ENCODE results near the gene SIRPA.

The SIRPA gene

GRCh38 chr20:1885940-1886693 lies 9.1 kb upstream of the SIRPA start:
- Histone ChIP-seq H3K4me3 (ENCODE audit: insufficient read depth, low read depth, low read length) (no peak overlapping the region), H3K9me3 (ENCODE audit: control insufficient read depth, low read length) (no peaks in the 10 kb centered on the region), H3K4me1 (ENCODE audit: control insufficient read depth, insufficient read depth, low read length) (peaks cover 5% of the 10 kb centered on the region), H3K36me3 (ENCODE audit: control insufficient read depth, insufficient read depth, low read length) (no peaks in the 10 kb centered on the region), H3K27ac (ENCODE audit: insufficient read depth, low read depth, low read length, poor library complexity, severe bottlenecking) (no peak overlapping the region), H3K27me3 (ENCODE audit: control insufficient read depth, insufficient read depth, low read length, poor library complexity, severe bottlenecking) (no peaks in the 10 kb centered on the region)
- 84 to 85% methylated on average over 9 of the region's 9 CpGs for WGBS, 2 experiments

GRCh38 chr20:1887321-1887720 lies 7.9 kb upstream of the SIRPA start:
- H3K27ac ChIP-seq (ENCODE audit: insufficient read depth, low read depth, low read length, poor library complexity, severe bottlenecking): no peak overlapping the region
- 92% methylated on average over 5 of the region's 5 CpGs for WGBS, 2 experiments
- H3K4me1 ChIP-seq (ENCODE audit: control insufficient read depth, insufficient read depth, low read length): peaks cover 5% of the 10 kb centered on the region
- H3K4me3 ChIP-seq (ENCODE audit: insufficient read depth, low read depth, low read length): no peak overlapping the region
- H3K36me3 ChIP-seq (ENCODE audit: control insufficient read depth, insufficient read depth, low read length): no peaks in the 10 kb centered on the region
- peaks cover 2% of the 10 kb centered on the region for H3K27me3 ChIP-seq (ENCODE audit: control insufficient read depth, insufficient read depth, low read length, poor library complexity, severe bottlenecking)
- no peaks in the 10 kb centered on the region for H3K9me3 ChIP-seq (ENCODE audit: control insufficient read depth, low read length)

- 67 to 68% methylated on average over 2 of the region's 2 CpGs for WGBS, 2 experiments
- Histone ChIP-seq H3K27me3 (ENCODE audit: control insufficient read depth, insufficient read depth, low read length, poor library complexity, severe bottlenecking) (peaks cover 6% of the 10 kb centered on the region), H3K4me1 (ENCODE audit: control insufficient read depth, insufficient read depth, low read length) (peaks cover 5% of the 10 kb centered on the region), H3K4me3 (ENCODE audit: insufficient read depth, low read depth, low read length) (no peak overlapping the region), H3K9me3 (ENCODE audit: control insufficient read depth, low read length) (no peaks in the 10 kb centered on the region), H3K36me3 (ENCODE audit: control insufficient read depth, insufficient read depth, low read length) (no peaks in the 10 kb centered on the region), H3K27ac (ENCODE audit: insufficient read depth, low read depth, low read length, poor library complexity, severe bottlenecking) (no peak overlapping the region)
Observed at GRCh38 chr20:1887756-1888155, 7.5 kb upstream of the SIRPA start.

GRCh38 chr20:1888796-1889463 lies 6.3 kb upstream of the SIRPA start:
- H3K27me3 ChIP-seq (ENCODE audit: control insufficient read depth, insufficient read depth, low read length, poor library complexity, severe bottlenecking): peaks cover 18% of the 10 kb centered on the region
- H3K36me3 ChIP-seq (ENCODE audit: control insufficient read depth, insufficient read depth, low read length): no peaks in the 10 kb centered on the region
- peaks cover 5% of the 10 kb centered on the region for H3K4me1 ChIP-seq (ENCODE audit: control insufficient read depth, insufficient read depth, low read length)
- no peak overlapping the region for H3K27ac ChIP-seq (ENCODE audit: insufficient read depth, low read depth, low read length, poor library complexity, severe bottlenecking)
- WGBS, 2 experiments: 65 to 69% methylated on average over 7 of the region's 7 CpGs
- no peak overlapping the region for H3K4me3 ChIP-seq (ENCODE audit: insufficient read depth, low read depth, low read length)
- H3K9me3 ChIP-seq (ENCODE audit: control insufficient read depth, low read length): no peaks in the 10 kb centered on the region

- peaks cover 5% of the 10 kb centered on the region for H3K4me1 ChIP-seq (ENCODE audit: control insufficient read depth, insufficient read depth, low read length)
Observed at GRCh38 chr20:1890469-1891262, 4.5 kb upstream of the SIRPA start.

GRCh38 chr20:1891263-1892118 lies 3.7 kb upstream of the SIRPA start:
- H3K27ac ChIP-seq (ENCODE audit: insufficient read depth, low read depth, low read length, poor library complexity, severe bottlenecking): no peak overlapping the region
- 80 to 83% methylated on average over 17 of the region's 17 CpGs for WGBS, 2 experiments
- H3K27me3 ChIP-seq (ENCODE audit: control insufficient read depth, insufficient read depth, low read length, poor library complexity, severe bottlenecking): peaks cover 30% of the 10 kb centered on the region
- H3K36me3 ChIP-seq (ENCODE audit: control insufficient read depth, insufficient read depth, low read length): no peaks in the 10 kb centered on the region
- no peaks in the 10 kb centered on the region for H3K9me3 ChIP-seq (ENCODE audit: control insufficient read depth, low read length)
- H3K4me3 ChIP-seq (ENCODE audit: insufficient read depth, low read depth, low read length): no peak overlapping the region
- peaks cover 13% of the 10 kb centered on the region for H3K4me1 ChIP-seq (ENCODE audit: control insufficient read depth, insufficient read depth, low read length)

More at GRCh38 chr20:1890469-1891262, 4.5 kb upstream of the SIRPA start:
- no peaks in the 10 kb centered on the region for H3K36me3 ChIP-seq (ENCODE audit: control insufficient read depth, insufficient read depth, low read length)
- no peaks in the 10 kb centered on the region for H3K9me3 ChIP-seq (ENCODE audit: control insufficient read depth, low read length)
- no peak overlapping the region for H3K4me3 ChIP-seq (ENCODE audit: insufficient read depth, low read depth, low read length)
- 82 to 83% methylated on average over 14 of the region's 14 CpGs for WGBS, 2 experiments
- peaks cover 22% of the 10 kb centered on the region for H3K27me3 ChIP-seq (ENCODE audit: control insufficient read depth, insufficient read depth, low read length, poor library complexity, severe bottlenecking)
- H3K27ac ChIP-seq (ENCODE audit: insufficient read depth, low read depth, low read length, poor library complexity, severe bottlenecking): no peak overlapping the region

- H3K36me3 ChIP-seq (ENCODE audit: control insufficient read depth, insufficient read depth, low read length): no peaks in the 10 kb centered on the region
- 100% methylated on average over 1 of the region's 1 CpG; no CpG with 5 or more reads in 1 of the 2 experiments for WGBS, 2 experiments
- H3K27ac ChIP-seq (ENCODE audit: insufficient read depth, low read depth, low read length, poor library complexity, severe bottlenecking): no peak overlapping the region
- H3K27me3 ChIP-seq (ENCODE audit: control insufficient read depth, insufficient read depth, low read length, poor library complexity, severe bottlenecking): peaks cover 34% of the 10 kb centered on the region
- no peak overlapping the region for H3K4me3 ChIP-seq (ENCODE audit: insufficient read depth, low read depth, low read length)
- H3K4me1 ChIP-seq (ENCODE audit: control insufficient read depth, insufficient read depth, low read length): peaks cover 13% of the 10 kb centered on the region
- no peaks in the 10 kb centered on the region for H3K9me3 ChIP-seq (ENCODE audit: control insufficient read depth, low read length)
Observed at GRCh38 chr20:1892119-1892385, 3.2 kb upstream of the SIRPA start.

GRCh38 chr20:1893721-1894470 lies 1.3 kb upstream of the SIRPA start:
- peaks cover 16% of the 10 kb centered on the region for H3K4me1 ChIP-seq (ENCODE audit: control insufficient read depth, insufficient read depth, low read length)
- peaks cover 34% of the 10 kb centered on the region for H3K27me3 ChIP-seq (ENCODE audit: control insufficient read depth, insufficient read depth, low read length, poor library complexity, severe bottlenecking)
- H3K9me3 ChIP-seq (ENCODE audit: control insufficient read depth, low read length): no peaks in the 10 kb centered on the region
- H3K36me3 ChIP-seq (ENCODE audit: control insufficient read depth, insufficient read depth, low read length): no peaks in the 10 kb centered on the region
- H3K27ac ChIP-seq (ENCODE audit: insufficient read depth, low read depth, low read length, poor library complexity, severe bottlenecking): no peak overlapping the region
- H3K4me3 ChIP-seq (ENCODE audit: insufficient read depth, low read depth, low read length): peak overlapping the region; percentile 58
- 7% methylated on average over 54 of the region's 54 CpGs for WGBS, 2 experiments

GRCh38 chr20:1894471-1894950 lies 696 bp upstream of the SIRPA start:
- H3K9me3 ChIP-seq (ENCODE audit: control insufficient read depth, low read length): no peaks in the 10 kb centered on the region
- no peak overlapping the region for H3K27ac ChIP-seq (ENCODE audit: insufficient read depth, low read depth, low read length, poor library complexity, severe bottlenecking)
- 1% methylated on average over 67 to 70 of the region's 70 CpGs for WGBS, 2 experiments
- H3K4me3 ChIP-seq (ENCODE audit: insufficient read depth, low read depth, low read length): peak overlapping the region; percentile 58
- no peaks in the 10 kb centered on the region for H3K36me3 ChIP-seq (ENCODE audit: control insufficient read depth, insufficient read depth, low read length)
- peaks cover 34% of the 10 kb centered on the region for H3K27me3 ChIP-seq (ENCODE audit: control insufficient read depth, insufficient read depth, low read length, poor library complexity, severe bottlenecking)
- peaks cover 22% of the 10 kb centered on the region for H3K4me1 ChIP-seq (ENCODE audit: control insufficient read depth, insufficient read depth, low read length)

Measured in ectodermal cell (in vitro differentiated cells).